SK-N-SH (cell line): ENCODE data around the gene SYT1. TPM values are rescaled to one million over a fixed set of nuclear protein-coding genes. Genes with fewer than 3 reads are reported as not detected.

Source experiments
- CTCF ChIA-PET: fragments of 300-600, 350-600 bp; formaldehyde crosslinking; extraction: SDS; loops from one replicate; lab custom pipeline; 2021; lab: Yijun Ruan, JAX
- POLR2A ChIA-PET: fragments of 350-600 bp; sonication (Branson Sonifier 250); formaldehyde crosslinking; extraction: SDS; loops from one replicate; lab custom pipeline; 2020; ENCODE audit warnings: antibody characterized with exemption, inconsistent platforms; lab: Yijun Ruan, JAX
- DNase-seq: peaks from one replicate; pipeline ENCODE4 v3.0.0; 2012
- H2AFZ ChIP-seq: fragments of 200-600 bp; sonication (generic); 2 replicates; pipeline ENCODE4 v1.8.1; 2016; ENCODE audit warnings: antibody characterized with exemption, mild to moderate bottlenecking, low read depth
- H3F3A ChIP-seq: fragments of 200-600 bp; sonication (generic); replicated peaks from 2 replicates; pipeline ENCODE3; 2016; ENCODE audit warnings: antibody characterized with exemption, mild to moderate bottlenecking; ENCODE audit not compliant: insufficient read depth
- H3K27ac ChIP-seq, 2 experiments: fragments of 200-500 bp in 1 of 2; fragments of 200-600 bp in 1 of 2; sonication (Bioruptor generic) in 1 of 2; sonication (generic), shearing (Covaris generic) in 1 of 2; 2 replicates each; pipeline versions ENCODE4 v1.5.1 to v1.6.1; 2014 to 2016; ENCODE audit warnings: low read depth in 2 of 2, inconsistent platforms in 1 of 2, low read length in 1 of 2, mild to moderate bottlenecking in 1 of 2, mixed read lengths in 1 of 2
- H3K27me3 ChIP-seq: fragments of 200-600 bp; sonication (generic), shearing (Covaris generic); 2 replicates; pipeline ENCODE4 v1.6.1; 2016; ENCODE audit warnings: mixed run types; ENCODE audit not compliant: insufficient read depth
- H3K36me3 ChIP-seq, 2 experiments: fragments of 200-500 bp in 1 of 2; fragments of 200-600 bp in 1 of 2; sonication (Bioruptor generic) in 1 of 2; sonication (generic) in 1 of 2; replicated peaks in 1 of 2; 2 replicates each; pipeline versions ENCODE3 to v1.5.1; 2014 to 2016; ENCODE audit warnings: low read length in 1 of 2, mild to moderate bottlenecking in 1 of 2; ENCODE audit not compliant: insufficient read depth in 2 of 2, control insufficient read depth in 1 of 2
- H3K4me1 ChIP-seq, 2 experiments: fragments of 200-500 bp in 1 of 2; fragments of 200-600 bp in 1 of 2; sonication (Bioruptor generic) in 1 of 2; sonication (generic), shearing (Covaris generic) in 1 of 2; 2 replicates each; pipeline versions ENCODE4 v1.5.1 to v1.6.1; 2014 to 2016; ENCODE audit warnings: low read depth in 1 of 2, low read length in 1 of 2, mixed run types in 1 of 2; ENCODE audit not compliant: insufficient read depth in 2 of 2, control insufficient read depth in 1 of 2
- H3K4me2 ChIP-seq: fragments of 200-600 bp; sonication (generic), shearing (Covaris generic); 2 replicates; pipeline ENCODE4 v1.6.1; 2017; ENCODE audit warnings: mixed run types
- H3K4me3 ChIP-seq, 2 experiments: fragments of 200-500 bp in 1 of 2; fragments of 200-600 bp in 1 of 2; sonication (Bioruptor generic) in 1 of 2; sonication (generic), shearing (Covaris generic) in 1 of 2; 2 replicates each; pipeline versions ENCODE4 v1.5.1 to v1.8.1; 2014 to 2016; ENCODE audit warnings: low read depth in 2 of 2, inconsistent platforms in 1 of 2, low read length in 1 of 2, mild to moderate bottlenecking in 1 of 2, mixed read lengths in 1 of 2, moderate library complexity in 1 of 2
- H3K79me2 ChIP-seq: fragments of 200-600 bp; sonication (generic); 2 replicates; pipeline ENCODE4 v1.8.1; 2017; ENCODE audit warnings: mild to moderate bottlenecking; ENCODE audit not compliant: insufficient read depth
- H3K9ac ChIP-seq: fragments of 200-600 bp; sonication (generic); 2 replicates; pipeline ENCODE4 v1.6.1; 2017; ENCODE audit warnings: mixed run types
- H3K9me2 ChIP-seq: fragments of 200-600 bp; sonication (generic); 2 replicates; pipeline ENCODE4 v1.6.1; 2017; ENCODE audit warnings: mixed run types
- H3K9me3 ChIP-seq: fragments of 200-600 bp; sonication (generic); 2 replicates; pipeline ENCODE4 v1.6.1; 2017; ENCODE audit warnings: mixed run types, mild to moderate bottlenecking, moderate library complexity
- H4K20me1 ChIP-seq: fragments of 200-600 bp; sonication (generic); 2 replicates; pipeline ENCODE4 v1.6.1; 2017; ENCODE audit warnings: mild to moderate bottlenecking, mixed run types; ENCODE audit not compliant: insufficient read depth
- CHD2 ChIP-seq: fragments of 150-350 bp; IDR thresholded peaks from 2 replicates; pipeline ENCODE4 v1.6.1; 2018; ENCODE audit warnings: low read length; ENCODE audit not compliant: partially characterized antibody
- CTCF ChIP-seq: fragments of 200-600 bp; sonication (generic); IDR thresholded peaks from 2 replicates; pipeline ENCODE4 v1.6.1; 2017; ENCODE audit warnings: antibody characterized with exemption, mild to moderate bottlenecking, moderate library complexity
- ELF1 ChIP-seq: IDR thresholded peaks from 2 replicates; pipeline ENCODE4 v1.4.0; 2012
- IRF3 ChIP-seq: fragments of 150-350 bp; IDR thresholded peaks from 2 replicates; pipeline ENCODE4 v1.6.1; 2016; ENCODE audit warnings: mild to moderate bottlenecking, low read depth, low read length
- RAD21 ChIP-seq: IDR thresholded peaks from 2 replicates; pipeline ENCODE4 v1.6.1; 2012; ENCODE audit warnings: mild to moderate bottlenecking, low read length
- SMC3 ChIP-seq: IDR thresholded peaks from 2 replicates; pipeline ENCODE4 v1.6.1; 2012; ENCODE audit warnings: low read depth, low read length, improper control_type of control experiment
- TEAD4 ChIP-seq: IDR thresholded peaks from 2 replicates; pipeline ENCODE4 v1.4.0; 2012; ENCODE audit warnings: mild to moderate bottlenecking, borderline replicate concordance; ENCODE audit not compliant: insufficient read depth
- USF1 ChIP-seq: IDR thresholded peaks from 2 replicates; pipeline ENCODE4 v1.4.0; 2012; ENCODE audit warnings: low read depth, borderline replicate concordance
- YY1 ChIP-seq: IDR thresholded peaks from 2 replicates; pipeline ENCODE4 v1.4.0; 2012; ENCODE audit warnings: low read depth, mild to moderate bottlenecking
- ZBTB33 ChIP-seq: IDR thresholded peaks from 2 replicates; pipeline ENCODE4 v1.4.0; 2012; ENCODE audit warnings: low read depth, borderline replicate concordance
- polyA plus RNA-seq, 3 experiments: library from polyadenylated mRNA; depleted of rRNA; stranded (reverse); fragments of >200 nt; gene quantifications; 2 replicates each; pipeline ENCODE4 v1.2.3, GENCODE V29; 2012

Gene SYT1
- polyA plus RNA-seq, 1 of the 3 experiments (the other 2 are of a cell fraction): 12.7 TPM

GRCh38 chr12:79114896-79115295 is 250.3 kb downstream of the SYT1 start:
- ChIA-PET POLR2A (no interaction called here), CTCF (interaction anchor here (0.6 to 1.3 kb wide), 2 partner anchors 8 to 246 kb away, joined by 3 read pairs; no protein-coding TSS in a partner anchor)
- H3F3A ChIP-seq: peaks cover 3% of the 10 kb centered on the region
- DNase-seq: no peak
- no peak overlapping the region for H3K27ac ChIP-seq
- H3K4me3 ChIP-seq: no peak overlapping the region
- H3K9me2 ChIP-seq: no peaks in the 10 kb centered on the region
- no peak overlapping the region for H3K4me2 ChIP-seq
- H3K79me2 ChIP-seq: no peaks in the 10 kb centered on the region; the same call in 1 of the 2 replicates
- no peak overlapping the region for H2AFZ ChIP-seq
- no peaks in the 10 kb centered on the region for H4K20me1 ChIP-seq
- no peak for TF ChIP-seq YY1
- no peak for TF ChIP-seq IRF3
- no peak for TF ChIP-seq CHD2
- no peak for TF ChIP-seq CTCF
- TF ChIP-seq ZBTB33: no peak
- no peaks in the 10 kb centered on the region; a peak in 3 of 4 replicates for H3K4me1 ChIP-seq
- H3K9me3 ChIP-seq: no peaks in the 10 kb centered on the region
- no peak overlapping the region for H3K9ac ChIP-seq
- H3K27me3 ChIP-seq: no peaks in the 10 kb centered on the region
- H3K36me3 ChIP-seq: no peaks in the 10 kb centered on the region

GRCh38 chr12:79115743-79116142 is 251.2 kb downstream of the SYT1 start:
- no peak overlapping the region for H3K4me2 ChIP-seq
- DNase-seq: no peak
- CTCF ChIA-PET: no interaction called here
- H3K9me3 ChIP-seq: no peaks in the 10 kb centered on the region
- no peaks in the 10 kb centered on the region; the same call in 1 of the 2 replicates for H3K79me2 ChIP-seq
- peaks cover 3% of the 10 kb centered on the region for H3F3A ChIP-seq
- no peak overlapping the region for H3K27ac ChIP-seq
- no peaks in the 10 kb centered on the region for H3K36me3 ChIP-seq
- H3K4me3 ChIP-seq: no peak overlapping the region
- H3K4me1 ChIP-seq: no peaks in the 10 kb centered on the region; a peak in 3 of 4 replicates
- no peak overlapping the region for H2AFZ ChIP-seq
- no peaks in the 10 kb centered on the region for H3K27me3 ChIP-seq
- no peak overlapping the region for H3K9ac ChIP-seq
- H4K20me1 ChIP-seq: no peaks in the 10 kb centered on the region
- TF ChIP-seq SMC3 (no peak), RAD21 (no peak), YY1 (no peak), TEAD4 (no peak), USF1 (no peak), IRF3 (no peak), ELF1 (no peak)
- TF ChIP-seq, all 33 proteins: peak for 0
- no peaks in the 10 kb centered on the region for H3K9me2 ChIP-seq
- POLR2A ChIA-PET: no interaction called here
